Erythroblast (primary cell): ENCODE measurements around the gene SPATA17.

Experiments used
- GATA1 ChIP-seq: IDR thresholded peaks from 2 replicates; pipeline ENCODE4 v1.6.1; 2011; ENCODE audit warnings: low read depth, mild to moderate bottlenecking, control low read depth, low read length, moderate library complexity
- POLR2A ChIP-seq: IDR thresholded peaks from 2 replicates; pipeline ENCODE4 v1.6.1; 2011; ENCODE audit warnings: mild to moderate bottlenecking, low read length

DNA sequence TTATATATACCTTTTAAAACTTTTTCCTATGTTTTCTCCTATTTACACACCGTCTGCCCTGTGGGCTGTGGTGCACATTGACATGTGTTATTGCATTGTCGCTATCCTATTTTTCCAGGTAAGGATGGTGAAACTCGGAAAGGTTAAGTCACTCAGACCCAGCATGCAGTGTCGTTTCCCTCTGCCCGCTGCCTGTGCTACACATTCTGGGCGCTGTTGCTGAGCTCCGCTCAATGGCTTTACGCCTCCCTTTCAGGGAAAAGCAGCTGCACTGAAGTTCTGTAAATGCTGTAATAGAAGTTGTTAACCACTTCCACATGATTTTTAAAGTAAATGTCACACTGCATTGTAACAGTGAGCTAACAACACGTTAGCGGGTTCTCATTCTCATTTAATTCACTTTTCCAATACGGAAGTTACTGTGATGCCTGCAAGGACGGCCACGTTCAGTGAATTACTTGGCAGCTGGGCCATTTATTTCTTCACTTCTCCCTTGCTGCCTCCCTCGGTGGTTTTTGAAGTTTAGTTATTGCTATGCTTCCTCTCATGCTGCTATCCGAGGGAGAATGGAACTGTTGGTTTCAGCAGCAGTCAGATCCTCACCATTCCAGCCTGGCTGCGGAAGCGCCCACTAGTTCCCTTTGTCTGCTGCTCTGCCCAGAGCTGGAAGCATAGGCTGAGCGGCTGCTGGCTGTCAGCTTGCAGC, 288.7 kb downstream of the SPATA17 start:
- TF ChIP-seq POLR2A = no peak
- no peak for TF ChIP-seq GATA1
